Transverse colon (tissue), 4 donors: ENCODE data around the gene TNFAIP6.

Experiments
- EP300 ChIP-seq: sonication (generic); formaldehyde crosslinking; IDR thresholded peaks from one replicate; pipeline ENCODE4 v1.6.1; 2017; ENCODE audit warnings: antibody characterized with exemption, low read depth
- POLR2A ChIP-seq: fragments of 450-650 bp; IDR thresholded peaks from one replicate; pipeline ENCODE4 v1.6.1; 2016; ENCODE audit warnings: antibody characterized with exemption, mild to moderate bottlenecking, moderate library complexity
- POLR2AphosphoS5 ChIP-seq, 3 donors: sonication (generic); formaldehyde crosslinking; IDR thresholded peaks; one replicate each; pipeline ENCODE4 v1.6.1; 2016; ENCODE audit warnings: antibody characterized with exemption in 3 of 3
- TF ChIP-seq, protein P1 (sequence below), 5 experiments: fragments of 200-600 bp in 3 of 5; fragments of 450-650 bp in 2 of 5; sonication (generic) in 3 of 5; IDR thresholded peaks; 1 replicate in 2 of 5; 2 replicates in 3 of 5; pipeline ENCODE4 v1.5.1; 2016 to 2017; ENCODE audit warnings: antibody characterized with exemption in 5 of 5, inconsistent platforms in 3 of 5, mild to moderate bottlenecking in 2 of 5, moderate library complexity in 1 of 5

DNA sequence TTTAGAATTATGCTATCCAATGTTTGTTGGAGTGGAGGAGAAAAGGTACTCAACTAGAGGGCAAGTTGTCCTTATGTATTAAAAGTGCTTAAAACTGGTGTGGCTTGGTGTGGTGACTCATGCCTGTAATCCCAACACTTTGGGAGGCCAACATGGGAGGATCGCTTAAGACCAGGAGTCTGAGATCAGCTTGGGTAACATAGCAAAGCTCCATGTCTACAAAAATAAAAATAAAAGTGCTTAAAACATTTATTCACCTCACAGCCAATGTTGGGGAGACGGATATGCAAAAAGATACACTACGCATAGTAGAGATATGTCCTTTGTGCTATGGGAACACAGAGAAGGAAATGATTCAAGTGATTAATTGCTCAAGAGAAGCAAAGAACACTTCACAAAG, 19.3 kb upstream of the TNFAIP6 start:
- TF ChIP-seq POLR2A = no peak
- TF ChIP-seq, protein P1, sequence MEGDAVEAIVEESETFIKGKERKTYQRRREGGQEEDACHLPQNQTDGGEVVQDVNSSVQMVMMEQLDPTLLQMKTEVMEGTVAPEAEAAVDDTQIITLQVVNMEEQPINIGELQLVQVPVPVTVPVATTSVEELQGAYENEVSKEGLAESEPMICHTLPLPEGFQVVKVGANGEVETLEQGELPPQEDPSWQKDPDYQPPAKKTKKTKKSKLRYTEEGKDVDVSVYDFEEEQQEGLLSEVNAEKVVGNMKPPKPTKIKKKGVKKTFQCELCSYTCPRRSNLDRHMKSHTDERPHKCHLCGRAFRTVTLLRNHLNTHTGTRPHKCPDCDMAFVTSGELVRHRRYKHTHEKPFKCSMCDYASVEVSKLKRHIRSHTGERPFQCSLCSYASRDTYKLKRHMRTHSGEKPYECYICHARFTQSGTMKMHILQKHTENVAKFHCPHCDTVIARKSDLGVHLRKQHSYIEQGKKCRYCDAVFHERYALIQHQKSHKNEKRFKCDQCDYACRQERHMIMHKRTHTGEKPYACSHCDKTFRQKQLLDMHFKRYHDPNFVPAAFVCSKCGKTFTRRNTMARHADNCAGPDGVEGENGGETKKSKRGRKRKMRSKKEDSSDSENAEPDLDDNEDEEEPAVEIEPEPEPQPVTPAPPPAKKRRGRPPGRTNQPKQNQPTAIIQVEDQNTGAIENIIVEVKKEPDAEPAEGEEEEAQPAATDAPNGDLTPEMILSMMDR (IDR thresholded peaks at IDR 0.05) = no peak
- no peak for TF ChIP-seq EP300
- TF ChIP-seq POLR2AphosphoS5 (IDR thresholded peaks at IDR 0.05) = no peak
